Measurements from ENCODE around the gene PPP2R2B.

The PPP2R2B gene

DNA sequence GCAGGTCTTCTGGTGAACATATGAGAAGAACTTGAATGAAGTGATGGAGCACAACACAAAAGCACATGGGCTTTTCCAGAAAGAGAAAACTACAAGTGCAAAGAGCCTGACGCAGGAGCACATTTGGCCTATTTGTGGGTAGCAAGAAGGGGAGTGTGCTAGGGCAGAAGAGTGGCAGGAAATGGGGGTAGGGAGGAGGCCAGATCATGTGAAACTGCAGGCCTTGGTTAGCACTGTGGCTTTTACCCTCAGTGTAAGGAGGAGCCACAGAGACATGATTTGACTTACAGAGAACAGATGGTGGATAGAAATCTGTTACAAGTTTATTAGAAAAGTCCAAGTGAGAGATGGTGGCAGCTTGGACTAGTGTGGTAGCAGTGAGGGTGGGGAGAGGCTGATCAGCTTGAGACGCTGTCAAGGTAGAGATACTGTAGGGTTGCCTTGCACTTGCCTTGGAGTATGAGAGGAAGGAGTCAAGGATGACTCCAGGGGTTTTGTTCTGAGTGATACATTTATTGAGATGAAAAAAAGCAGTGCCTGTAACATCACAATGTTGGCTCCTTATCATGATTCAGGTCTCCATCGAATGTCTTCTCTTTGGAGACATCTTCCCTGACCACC, 126.7 kb downstream of the PPP2R2B start:
- TF ChIP-seq GABPA (IDR thresholded peaks at IDR 0.05; ENCODE audit: low read depth), result no peak
- TF ChIP-seq, protein P1, sequence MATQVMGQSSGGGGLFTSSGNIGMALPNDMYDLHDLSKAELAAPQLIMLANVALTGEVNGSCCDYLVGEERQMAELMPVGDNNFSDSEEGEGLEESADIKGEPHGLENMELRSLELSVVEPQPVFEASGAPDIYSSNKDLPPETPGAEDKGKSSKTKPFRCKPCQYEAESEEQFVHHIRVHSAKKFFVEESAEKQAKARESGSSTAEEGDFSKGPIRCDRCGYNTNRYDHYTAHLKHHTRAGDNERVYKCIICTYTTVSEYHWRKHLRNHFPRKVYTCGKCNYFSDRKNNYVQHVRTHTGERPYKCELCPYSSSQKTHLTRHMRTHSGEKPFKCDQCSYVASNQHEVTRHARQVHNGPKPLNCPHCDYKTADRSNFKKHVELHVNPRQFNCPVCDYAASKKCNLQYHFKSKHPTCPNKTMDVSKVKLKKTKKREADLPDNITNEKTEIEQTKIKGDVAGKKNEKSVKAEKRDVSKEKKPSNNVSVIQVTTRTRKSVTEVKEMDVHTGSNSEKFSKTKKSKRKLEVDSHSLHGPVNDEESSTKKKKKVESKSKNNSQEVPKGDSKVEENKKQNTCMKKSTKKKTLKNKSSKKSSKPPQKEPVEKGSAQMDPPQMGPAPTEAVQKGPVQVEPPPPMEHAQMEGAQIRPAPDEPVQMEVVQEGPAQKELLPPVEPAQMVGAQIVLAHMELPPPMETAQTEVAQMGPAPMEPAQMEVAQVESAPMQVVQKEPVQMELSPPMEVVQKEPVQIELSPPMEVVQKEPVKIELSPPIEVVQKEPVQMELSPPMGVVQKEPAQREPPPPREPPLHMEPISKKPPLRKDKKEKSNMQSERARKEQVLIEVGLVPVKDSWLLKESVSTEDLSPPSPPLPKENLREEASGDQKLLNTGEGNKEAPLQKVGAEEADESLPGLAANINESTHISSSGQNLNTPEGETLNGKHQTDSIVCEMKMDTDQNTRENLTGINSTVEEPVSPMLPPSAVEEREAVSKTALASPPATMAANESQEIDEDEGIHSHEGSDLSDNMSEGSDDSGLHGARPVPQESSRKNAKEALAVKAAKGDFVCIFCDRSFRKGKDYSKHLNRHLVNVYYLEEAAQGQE (IDR thresholded peaks at IDR 0.05; ENCODE audit: insufficient replicate concordance, low read depth), result no peak
- no peak for TF ChIP-seq SPI1 (IDR thresholded peaks at IDR 0.05; ENCODE audit: borderline replicate concordance, low read depth)
- TF ChIP-seq, protein P2, sequence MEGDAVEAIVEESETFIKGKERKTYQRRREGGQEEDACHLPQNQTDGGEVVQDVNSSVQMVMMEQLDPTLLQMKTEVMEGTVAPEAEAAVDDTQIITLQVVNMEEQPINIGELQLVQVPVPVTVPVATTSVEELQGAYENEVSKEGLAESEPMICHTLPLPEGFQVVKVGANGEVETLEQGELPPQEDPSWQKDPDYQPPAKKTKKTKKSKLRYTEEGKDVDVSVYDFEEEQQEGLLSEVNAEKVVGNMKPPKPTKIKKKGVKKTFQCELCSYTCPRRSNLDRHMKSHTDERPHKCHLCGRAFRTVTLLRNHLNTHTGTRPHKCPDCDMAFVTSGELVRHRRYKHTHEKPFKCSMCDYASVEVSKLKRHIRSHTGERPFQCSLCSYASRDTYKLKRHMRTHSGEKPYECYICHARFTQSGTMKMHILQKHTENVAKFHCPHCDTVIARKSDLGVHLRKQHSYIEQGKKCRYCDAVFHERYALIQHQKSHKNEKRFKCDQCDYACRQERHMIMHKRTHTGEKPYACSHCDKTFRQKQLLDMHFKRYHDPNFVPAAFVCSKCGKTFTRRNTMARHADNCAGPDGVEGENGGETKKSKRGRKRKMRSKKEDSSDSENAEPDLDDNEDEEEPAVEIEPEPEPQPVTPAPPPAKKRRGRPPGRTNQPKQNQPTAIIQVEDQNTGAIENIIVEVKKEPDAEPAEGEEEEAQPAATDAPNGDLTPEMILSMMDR (IDR thresholded peaks at IDR 0.05; ENCODE audit: insufficient read depth, low read length), result no peak
- no peak for TF ChIP-seq POLR2AphosphoS5 (IDR thresholded peaks at IDR 0.05; ENCODE audit: low read depth)
- Histone ChIP-seq H3K27me3 (ENCODE audit: insufficient read depth, poor library complexity, severe bottlenecking) (no peaks in the 10 kb centered on the region), H3K27ac (replicated peaks) (no peak overlapping the region), H3K4me3 (replicated peaks; ENCODE audit: insufficient read depth, low read length) (no peak overlapping the region)
- DNase-seq (ENCODE audit: low read depth in 1 of 2, low spot score in 1 of 2), result peak in 1 of 2 experiments; percentile 27

DNA sequence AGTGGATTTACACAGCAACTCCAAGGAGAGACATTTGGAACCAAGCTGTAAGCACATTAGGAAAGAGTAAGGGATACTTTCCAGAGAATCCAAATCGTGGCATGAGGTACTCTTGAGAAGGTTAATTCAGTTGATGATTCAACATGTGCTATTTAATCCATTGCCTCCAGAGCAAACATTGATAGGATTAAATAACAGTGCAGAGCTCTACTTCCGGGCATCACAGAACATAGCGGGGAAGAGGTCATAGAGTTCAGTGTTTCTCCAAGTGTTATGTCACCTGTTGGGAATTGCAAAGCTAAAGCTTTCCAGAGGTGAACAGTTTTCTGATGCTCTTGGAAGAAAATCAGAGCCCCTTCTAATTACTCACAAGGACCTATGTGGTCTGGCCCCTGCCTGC, 127.5 kb downstream of the PPP2R2B start:
- DNase-seq (ENCODE audit: low read depth in 1 of 2, low spot score in 1 of 2), result no peak
- TF ChIP-seq GABPA (IDR thresholded peaks at IDR 0.05; ENCODE audit: low read depth) (no peak), SPI1 (IDR thresholded peaks at IDR 0.05; ENCODE audit: borderline replicate concordance, low read depth) (no peak), POLR2AphosphoS5 (IDR thresholded peaks at IDR 0.05; ENCODE audit: low read depth) (no peak)
- TF ChIP-seq, protein P2 (IDR thresholded peaks at IDR 0.05; ENCODE audit: insufficient read depth, low read length), result no peak
- TF ChIP-seq, protein P1 (IDR thresholded peaks at IDR 0.05; ENCODE audit: insufficient replicate concordance, low read depth), result no peak
- no peaks in the 10 kb centered on the region for H3K27me3 ChIP-seq (ENCODE audit: insufficient read depth, poor library complexity, severe bottlenecking)
- H3K27ac ChIP-seq (replicated peaks), result no peak overlapping the region
- no peak overlapping the region for H3K4me3 ChIP-seq (replicated peaks; ENCODE audit: insufficient read depth, low read length)

DNA sequence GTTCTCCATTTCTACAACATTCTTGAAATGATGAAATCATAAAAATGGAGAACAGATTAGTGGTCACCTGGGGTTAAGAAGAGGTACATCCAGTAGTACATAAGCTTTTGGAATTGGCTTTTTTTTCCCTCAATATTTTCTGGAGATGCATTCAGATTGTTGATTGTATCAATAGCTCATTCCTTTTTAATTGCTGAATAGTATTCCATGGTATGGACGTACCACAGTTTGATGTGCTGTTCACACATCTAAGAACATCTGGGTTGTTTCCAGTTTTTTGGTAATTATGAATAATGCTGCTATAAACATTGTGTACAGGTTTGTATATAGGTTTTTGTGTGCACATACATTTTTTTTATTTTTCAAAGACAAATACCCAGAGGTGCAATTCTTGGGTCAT, 130.0 kb downstream of the PPP2R2B start:
- Histone ChIP-seq H3K27ac (replicated peaks) (no peak overlapping the region), H3K4me3 (replicated peaks; ENCODE audit: insufficient read depth, low read length) (no peak overlapping the region), H3K27me3 (ENCODE audit: insufficient read depth, poor library complexity, severe bottlenecking) (no peaks in the 10 kb centered on the region)
- TF ChIP-seq GABPA (IDR thresholded peaks at IDR 0.05; ENCODE audit: low read depth) (no peak), SPI1 (IDR thresholded peaks at IDR 0.05; ENCODE audit: borderline replicate concordance, low read depth) (no peak), POLR2AphosphoS5 (IDR thresholded peaks at IDR 0.05; ENCODE audit: low read depth) (no peak)
- TF ChIP-seq, protein P2 (IDR thresholded peaks at IDR 0.05; ENCODE audit: insufficient read depth, low read length), result no peak
- TF ChIP-seq, protein P1 (IDR thresholded peaks at IDR 0.05; ENCODE audit: insufficient replicate concordance, low read depth), result no peak
- no peak for DNase-seq (ENCODE audit: low read depth in 1 of 2, low spot score in 1 of 2)
